RCC 7860 (cell line): ENCODE measurements around the gene VIPAS39.

Experiments used
- DNase-seq: peaks from one replicate; pipeline ENCODE4 v3.0.0-alpha.2; 2015; ENCODE audit warnings: low spot score
- FAIRE-seq: peaks from 2 replicates; lab custom pipeline; 2012; peaks lifted over from hg19 to GRCh38; lab: Jason Lieb, UNC

VIPAS39 gene

DNA sequence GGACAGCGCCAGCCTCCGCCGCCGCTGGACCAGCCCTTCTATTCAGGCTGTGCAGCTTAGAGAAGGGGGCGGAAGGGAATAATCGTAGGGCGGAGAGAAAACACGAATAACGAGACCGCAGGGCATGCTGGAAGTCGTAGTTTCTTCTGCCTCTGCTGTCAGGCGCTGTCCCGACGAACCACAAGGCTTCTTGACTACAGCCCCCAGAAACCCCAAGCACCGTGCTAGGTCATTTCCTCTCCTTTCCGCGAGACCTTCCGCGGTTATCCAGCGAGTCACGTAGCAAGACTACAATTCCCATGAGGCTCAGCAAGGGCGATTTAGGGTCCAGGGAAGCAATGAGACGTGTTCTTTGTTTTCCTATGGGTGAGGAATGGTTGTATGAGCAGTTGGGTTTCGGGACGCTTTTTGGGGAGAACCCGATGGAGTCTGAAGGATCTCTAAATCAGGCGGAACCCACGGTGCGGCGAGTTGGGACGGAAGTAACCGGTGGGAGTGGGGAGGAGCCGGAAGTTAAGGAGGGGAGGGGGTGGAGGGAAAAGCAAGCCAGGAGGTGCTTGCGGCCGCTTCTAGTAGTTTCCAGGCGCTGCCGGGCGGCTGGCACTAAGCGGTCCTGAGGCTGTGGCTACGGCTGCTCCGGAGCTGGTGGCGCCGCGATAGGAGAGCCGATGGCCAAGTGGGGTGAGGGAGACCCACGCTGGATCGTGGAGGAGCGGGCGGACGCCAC, at the start of gene VIPAS39, which contains the start of gene AHSA1:
Gene VIPAS39 (minus strand): TSS at position 80 of the 727 bp plus-strand sequence. CDS start 3,499 bp downstream, outside the sequence.
Gene AHSA1 (plus strand): TSS at position 572 of the 727 bp plus-strand sequence. CDS start 97 bp downstream, at position 669.
- peak; percentile 90 for DNase-seq
- FAIRE-seq: peak; percentile 65

DNA sequence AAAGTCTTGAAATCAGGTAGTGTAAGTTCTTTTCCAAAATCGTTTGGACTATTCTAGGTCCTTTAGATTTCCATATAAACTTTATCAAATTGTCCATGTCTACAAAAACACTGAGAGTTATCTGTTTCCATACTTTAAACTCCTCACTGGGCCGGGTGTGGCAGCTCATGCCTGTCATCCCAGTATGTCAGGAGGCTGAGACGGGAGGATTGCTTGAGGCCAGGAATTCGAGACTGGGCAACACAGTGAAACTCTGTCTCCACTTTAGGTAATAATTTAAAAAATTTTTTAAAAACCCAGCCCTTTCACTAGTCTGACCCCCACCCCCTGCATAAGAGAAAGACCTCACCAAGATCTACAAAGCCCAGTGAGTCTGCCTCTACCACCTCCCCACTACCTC, 47.6 kb upstream of the VIPAS39 start:
- FAIRE-seq (no peak), DNase-seq (no peak)

DNA sequence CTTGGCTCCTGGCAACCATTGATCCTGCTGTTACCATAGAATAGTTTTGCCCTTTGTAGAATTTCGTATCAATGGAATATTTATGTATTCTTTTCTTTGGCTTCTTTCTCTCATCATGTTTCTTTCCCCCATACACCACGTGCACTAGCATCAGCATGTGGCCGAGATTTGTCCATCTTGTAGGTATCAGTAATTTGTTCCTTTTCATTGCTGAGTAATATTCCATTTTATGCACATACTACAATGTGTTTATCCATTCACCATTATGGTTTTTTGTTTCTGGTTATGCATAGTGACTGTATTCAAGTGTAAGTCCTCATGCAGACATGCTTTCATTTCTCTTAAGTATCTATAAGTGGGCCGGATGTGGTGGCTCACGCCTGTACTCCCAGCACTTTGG, 45.7 kb upstream of the VIPAS39 start:
- FAIRE-seq (no peak), DNase-seq (no peak)

DNA sequence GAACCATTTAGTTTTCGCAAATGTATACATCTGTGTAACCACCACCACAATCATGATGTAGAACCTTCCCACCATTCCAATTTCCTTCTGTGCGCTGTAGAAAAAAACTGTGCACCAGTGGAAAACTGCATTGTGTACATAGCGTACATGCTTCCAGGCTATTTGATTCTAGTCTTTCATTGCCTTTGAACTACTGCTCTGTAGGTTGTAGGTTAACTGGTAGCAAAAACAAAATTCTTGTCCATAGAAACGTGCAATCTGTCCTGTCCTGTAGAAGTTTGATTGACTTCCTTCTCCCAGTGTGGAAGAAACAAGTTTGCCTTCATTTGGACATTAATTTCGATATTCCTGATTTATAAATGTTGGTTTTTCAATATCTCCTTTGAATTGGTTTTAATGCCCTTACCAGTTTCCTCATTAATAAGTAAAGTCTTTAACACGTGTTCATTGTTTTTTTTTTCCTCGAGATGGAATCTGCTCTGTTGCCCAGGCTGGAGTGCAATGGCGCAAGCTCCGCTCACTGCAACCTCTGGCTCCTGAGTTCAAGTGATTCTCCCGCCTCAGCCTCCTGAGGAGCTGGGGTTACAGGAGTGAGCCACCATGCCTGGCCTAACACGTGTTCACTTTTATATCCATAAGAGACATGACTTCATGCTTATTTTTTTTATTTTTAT, 44.8 kb upstream of the VIPAS39 start:
- FAIRE-seq: no peak
- DNase-seq: no peak

DNA sequence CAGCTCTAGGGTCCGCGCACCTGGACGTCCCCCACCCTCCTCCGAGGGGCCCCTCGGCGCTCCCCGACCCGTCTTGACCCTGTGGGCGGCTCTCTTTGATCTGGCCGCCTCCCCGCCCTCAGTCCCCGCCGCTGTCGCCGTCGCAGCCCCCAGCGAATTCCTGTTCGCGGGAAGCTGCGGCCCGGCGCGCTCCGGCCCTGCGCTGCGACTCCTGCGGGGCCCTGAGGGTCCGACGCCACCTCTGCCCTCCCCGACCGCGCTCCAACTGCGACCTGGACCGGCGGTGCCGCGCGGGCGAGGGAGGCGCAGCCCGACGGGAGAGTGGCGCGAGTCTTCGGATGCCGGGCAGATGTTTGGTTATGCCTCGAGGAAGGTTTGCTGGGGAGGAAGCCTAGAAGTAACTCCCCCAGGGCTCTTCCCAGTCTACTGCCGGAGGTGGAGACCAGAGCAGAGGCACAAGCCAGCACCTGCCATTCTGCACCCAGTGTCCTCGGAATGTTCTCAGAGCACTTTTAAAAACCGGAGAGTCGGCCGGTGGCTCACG, 41.7 kb upstream of the VIPAS39 start:
- FAIRE-seq (no peak), DNase-seq (no peak)

DNA sequence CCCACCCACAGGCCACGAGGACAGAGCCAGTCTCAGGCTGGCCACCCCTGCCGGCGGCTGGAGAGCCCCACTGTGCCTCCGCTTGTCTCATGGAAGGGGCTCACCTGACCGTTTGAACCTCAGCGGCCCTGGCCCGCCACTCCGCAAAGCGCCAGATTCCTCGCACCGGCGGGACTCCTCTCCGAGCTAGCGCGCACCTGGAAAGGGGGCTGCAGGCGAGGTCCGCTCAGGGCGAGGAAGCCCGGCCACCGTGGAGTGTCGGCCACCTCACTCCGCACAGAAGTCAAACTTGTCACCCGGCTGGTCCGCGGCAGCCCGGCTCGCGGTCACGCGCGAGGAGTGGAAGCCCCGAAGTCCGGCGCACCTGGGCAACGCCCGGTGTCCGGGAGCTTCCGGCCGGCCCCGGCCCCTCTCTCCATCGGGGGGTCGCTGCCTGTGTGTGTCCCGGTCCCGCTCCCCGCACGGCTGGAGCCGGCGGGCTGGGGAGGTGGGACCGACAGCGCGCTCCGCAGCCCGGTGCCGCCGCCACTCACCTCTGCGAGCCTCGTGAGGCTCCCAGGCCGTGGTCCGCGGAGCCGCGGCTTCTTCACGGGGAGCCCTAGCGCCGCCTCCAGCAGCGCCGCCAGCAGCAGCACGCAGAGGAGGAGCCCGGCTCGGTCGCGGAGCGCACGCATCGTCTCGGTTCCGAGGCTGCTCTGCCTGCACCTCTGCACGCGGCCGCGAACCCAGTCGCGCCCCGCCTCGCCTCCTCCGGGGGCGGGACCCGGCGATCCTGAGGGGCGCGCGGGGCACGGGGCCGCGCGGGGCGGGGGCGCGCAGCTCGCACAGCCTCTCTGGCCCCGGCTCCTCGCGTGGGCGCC, 40.9 kb upstream of the VIPAS39 start, which contains the start of gene ISM2:
Gene ISM2 (minus strand): TSS at position 697 of the 860 bp plus-strand sequence. CDS start 23 bp downstream, at position 674.
- DNase-seq (no peak), FAIRE-seq (no peak)

DNA sequence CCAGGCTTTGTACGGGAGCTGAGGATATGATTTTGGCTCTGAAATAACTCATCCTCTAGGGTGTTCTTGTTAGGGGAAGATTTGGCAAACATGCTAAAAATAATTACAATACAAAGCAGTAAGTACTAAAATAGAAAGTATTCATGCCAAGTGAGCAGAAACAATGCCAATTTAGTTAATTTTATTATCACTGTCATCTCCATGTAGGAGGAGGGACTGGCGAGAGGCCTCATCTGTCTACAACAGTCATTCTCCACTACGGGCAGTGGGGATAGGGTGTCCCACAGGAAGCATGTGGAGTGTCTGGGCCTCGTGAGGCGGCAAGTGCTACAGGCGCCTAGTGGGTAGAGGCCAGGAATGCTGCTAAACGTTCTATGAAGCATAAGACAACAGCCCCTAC, 37.9 kb upstream of the VIPAS39 start:
- DNase-seq (no peak), FAIRE-seq (no peak)

DNA sequence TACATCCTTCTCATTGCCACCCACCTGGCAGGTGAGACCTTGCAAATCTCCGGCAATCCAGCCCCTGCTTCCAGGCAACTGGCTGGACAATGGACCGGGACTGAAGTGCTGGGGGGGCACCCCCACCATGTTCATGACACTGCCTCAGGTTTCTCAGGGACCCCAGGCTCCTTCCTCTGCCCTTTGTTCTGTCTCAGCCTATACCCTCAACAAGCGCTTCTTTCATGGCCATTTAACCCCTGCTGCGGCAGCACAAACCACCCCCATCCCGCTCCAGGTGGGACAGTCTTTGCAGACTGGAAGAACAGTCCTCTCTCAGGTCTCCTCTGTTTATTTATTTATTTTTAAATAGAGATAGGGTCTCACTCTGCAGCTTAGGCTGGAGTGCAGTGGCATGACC, 33.7 kb upstream of the VIPAS39 start:
- no peak for FAIRE-seq
- DNase-seq: no peak

DNA sequence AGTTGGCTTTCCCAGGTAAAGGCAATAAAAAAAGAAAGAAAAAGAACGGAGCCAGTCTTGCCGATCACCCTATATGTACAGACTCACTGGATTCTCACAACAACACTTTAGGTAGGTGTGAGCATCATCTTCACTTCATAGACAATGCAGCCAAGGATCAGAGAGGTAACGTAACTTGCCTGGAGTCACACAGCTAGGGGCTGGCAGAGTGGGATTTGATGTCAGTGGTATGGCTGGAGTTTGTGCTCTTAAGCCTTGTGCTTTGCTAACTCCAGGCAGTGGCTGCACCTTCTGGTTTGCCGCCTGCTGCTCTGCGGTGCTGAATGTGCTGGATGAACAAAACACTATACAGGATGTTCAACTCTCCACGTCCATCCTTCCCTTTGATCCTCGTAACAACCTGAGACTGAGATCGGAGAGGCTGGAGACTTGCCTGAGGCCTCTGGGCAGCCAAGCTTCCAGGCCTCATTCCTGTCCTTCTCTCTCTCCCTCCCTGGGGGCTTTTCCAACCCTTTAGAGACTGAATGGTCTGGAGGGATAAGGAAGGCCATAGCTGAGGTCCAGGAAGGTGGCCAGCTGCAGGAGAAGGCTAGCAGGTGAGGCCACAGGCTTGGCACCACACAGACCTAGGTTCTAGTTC, 33.1 kb upstream of the VIPAS39 start:
- no peak for FAIRE-seq
- DNase-seq: no peak

DNA sequence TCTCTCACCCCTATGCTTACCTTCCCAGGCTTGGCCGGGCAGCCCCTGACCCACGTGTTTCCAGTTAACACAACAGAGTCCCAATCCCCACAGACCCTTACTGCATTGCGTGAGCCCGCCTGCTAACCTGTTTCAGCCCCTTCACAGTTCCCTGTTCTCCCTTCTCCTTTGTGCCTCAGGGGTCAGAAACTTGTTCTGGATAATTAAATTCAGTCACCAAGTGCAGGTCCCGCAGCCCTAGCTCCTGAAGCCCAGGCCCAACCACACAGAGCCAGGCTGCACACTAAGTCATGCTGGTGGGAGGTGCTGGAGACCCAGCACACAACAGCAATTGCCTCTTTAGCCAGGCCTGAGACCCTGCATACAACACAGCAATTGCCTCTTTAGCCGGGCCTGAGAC, 31.6 kb upstream of the VIPAS39 start:
- FAIRE-seq: no peak
- DNase-seq: no peak

DNA sequence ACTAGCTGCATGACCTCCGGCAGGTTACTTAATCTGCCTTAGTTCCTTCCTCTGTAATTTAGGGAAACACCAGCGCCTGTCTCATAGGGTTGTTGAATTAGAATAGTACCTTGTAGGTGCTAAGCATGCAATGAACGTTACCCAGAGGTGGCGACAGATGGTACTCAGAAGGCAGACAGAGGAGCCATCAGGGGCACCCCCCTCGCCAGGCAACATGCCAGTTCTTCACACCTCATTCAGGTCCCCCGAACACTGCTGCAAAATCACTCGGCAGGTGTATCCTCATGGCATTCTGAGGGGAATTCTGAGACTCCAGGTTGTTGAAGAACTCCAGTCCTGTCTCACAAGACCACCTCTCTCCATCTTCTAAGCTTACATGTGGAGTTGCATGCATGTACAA, 31.2 kb upstream of the VIPAS39 start:
- DNase-seq (no peak), FAIRE-seq (no peak)

DNA sequence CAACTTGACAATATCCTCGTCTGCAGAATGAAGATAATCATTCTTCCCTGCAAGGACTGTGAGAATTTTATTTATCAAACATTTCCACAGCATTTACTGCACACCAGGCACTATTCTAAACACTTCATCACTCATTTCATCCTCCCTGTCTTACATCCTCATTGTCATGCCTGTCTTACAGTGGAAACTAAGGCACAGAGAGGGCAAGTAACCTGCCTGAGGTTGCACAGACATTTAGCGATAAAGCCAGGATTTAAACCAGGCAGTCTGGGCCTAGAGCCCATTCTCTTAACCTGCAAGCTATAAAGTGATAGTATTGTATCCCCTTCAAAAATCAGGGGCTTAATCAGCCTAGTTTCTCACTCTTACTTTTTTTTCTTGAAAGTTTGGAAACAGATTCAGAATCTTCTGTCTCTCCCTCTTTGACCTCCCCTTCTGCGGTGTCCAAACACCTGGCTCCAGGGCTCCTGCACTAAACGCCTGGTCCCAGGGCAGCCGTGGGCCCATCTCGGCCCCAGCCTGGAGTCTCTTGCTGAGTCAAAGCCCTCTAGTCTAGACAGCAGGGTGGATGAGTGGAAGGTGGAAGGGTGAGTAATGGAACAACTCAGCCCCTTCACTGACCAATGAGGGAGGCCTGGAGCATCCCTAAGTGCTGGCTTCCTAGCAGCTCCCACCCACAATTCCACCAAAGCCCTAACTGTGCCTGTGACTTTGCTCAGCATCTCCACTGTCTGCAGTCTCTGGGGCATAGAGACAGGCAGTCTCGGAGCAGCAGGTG, 28.7 kb upstream of the VIPAS39 start:
- peak; percentile 46 for DNase-seq
- peak; percentile 12 for FAIRE-seq

DNA sequence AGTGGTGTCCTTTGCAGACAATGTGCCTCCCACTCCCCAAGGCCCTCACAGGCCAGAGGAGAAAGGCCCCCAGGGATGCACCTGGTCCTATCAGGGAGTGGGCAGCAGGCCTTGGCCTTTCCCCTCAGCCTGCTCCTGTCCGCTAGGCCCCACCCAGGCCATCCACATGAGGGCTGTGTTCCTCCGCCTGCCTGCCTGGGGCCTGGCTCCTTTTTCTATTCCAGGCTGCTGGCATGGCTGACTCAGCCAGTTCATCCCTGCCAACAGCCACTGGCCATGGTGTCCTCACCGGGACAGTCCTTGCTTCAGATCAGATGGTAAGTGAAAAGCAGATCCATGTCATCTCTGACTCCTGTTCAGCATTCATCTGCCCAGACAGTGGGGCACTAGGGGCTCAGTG, 27.9 kb upstream of the VIPAS39 start:
- no peak for FAIRE-seq
- no peak for DNase-seq

DNA sequence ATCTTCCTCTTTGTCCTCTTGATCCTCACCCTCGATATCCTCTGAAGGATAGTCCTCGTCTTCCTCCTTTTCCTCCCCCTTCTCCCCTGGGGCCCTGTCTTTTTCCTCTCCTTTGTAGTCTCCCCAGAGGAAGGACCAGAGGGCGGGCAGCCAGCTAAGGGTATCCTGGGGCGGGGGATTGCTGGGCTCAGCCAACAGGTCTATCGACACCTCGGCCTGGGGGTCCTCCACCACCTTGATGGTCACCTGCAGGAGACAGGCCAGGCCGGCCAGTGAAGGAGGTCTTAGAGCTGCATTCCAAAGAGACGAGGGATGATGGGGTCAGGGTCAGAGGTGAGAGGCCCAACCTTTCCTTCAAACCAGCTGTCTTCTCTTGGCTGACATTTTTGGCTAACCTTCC, 25.0 kb upstream of the VIPAS39 start:
- FAIRE-seq: no peak

DNA sequence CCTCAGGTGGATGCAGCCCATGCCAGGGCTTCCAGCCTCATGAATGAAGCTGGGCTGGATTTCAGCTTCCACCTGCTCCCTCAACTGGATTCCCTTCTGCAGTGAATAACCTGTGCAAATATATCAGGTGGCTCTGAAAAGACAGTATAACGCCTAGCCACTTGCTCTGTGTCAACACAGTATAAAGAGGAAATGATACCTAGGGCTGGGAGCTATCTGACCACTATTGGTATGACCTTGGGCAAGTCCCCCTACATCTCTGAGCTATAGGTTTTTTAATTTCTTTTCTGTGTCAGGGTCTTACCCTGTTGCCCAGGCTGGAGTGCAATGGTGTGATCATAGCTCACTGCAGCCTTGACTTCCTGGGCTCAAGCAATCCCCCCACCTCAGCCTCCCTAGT, 21.4 kb upstream of the VIPAS39 start:
- DNase-seq (no peak), FAIRE-seq (no peak)

More for the DNA sequence above, 25.0 kb upstream of the VIPAS39 start:
- no peak for DNase-seq

DNA sequence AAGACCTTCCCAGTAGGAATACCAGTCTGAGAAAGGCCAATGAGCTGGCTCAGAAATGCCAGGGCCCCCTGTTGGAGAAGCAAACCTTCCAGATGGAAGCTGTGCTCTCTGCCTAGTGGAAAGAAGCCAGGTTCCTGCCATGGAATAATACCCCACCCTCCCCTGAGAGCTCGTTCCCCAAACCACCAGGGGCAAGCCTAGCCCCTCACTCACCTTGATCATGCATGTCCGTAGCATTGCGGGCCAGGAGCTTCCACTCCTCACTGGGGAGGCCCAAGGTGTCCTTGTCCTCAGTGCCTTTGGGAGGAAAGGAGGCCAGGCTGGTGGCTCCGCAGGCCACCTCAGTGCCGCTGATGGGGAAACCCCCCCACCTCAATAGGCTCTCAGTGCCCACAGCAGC, 20.6 kb upstream of the VIPAS39 start:
- FAIRE-seq (no peak), DNase-seq (no peak)

DNA sequence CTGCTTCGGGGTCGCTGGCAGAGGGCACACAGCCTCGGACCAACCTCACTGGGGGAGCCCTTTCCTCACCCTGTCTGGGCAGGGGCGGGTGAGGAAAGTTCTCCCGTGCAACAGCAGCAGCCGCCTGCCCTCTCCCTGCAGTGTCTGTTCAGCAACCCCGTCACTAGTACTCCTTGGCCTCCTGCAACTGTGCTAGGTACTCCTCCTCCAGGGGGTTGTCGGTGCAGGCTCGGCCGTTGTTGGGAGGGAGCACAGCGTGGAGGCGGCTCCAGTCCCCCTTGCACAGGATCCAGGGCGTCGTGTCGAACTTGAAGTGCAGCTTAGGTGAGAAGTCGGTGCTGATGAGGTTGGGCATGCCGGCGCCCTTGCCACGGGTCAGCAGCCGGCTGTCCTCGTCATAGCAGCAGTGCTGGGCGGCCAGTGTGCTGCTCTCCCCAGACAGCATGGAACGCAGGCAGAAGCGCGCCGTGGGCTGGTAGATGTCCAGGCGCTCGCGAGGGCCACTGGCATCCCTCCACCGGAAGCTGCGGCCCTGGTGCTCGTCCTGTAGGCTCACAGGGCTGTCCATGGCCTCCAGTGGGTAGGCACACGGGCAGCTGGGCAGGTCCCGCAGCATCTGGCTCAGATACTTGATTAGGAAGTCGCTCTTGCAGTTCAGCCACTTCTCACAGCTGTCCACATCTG, 18.2 kb upstream of the VIPAS39 start:
- DNase-seq: no peak
- FAIRE-seq: no peak

DNA sequence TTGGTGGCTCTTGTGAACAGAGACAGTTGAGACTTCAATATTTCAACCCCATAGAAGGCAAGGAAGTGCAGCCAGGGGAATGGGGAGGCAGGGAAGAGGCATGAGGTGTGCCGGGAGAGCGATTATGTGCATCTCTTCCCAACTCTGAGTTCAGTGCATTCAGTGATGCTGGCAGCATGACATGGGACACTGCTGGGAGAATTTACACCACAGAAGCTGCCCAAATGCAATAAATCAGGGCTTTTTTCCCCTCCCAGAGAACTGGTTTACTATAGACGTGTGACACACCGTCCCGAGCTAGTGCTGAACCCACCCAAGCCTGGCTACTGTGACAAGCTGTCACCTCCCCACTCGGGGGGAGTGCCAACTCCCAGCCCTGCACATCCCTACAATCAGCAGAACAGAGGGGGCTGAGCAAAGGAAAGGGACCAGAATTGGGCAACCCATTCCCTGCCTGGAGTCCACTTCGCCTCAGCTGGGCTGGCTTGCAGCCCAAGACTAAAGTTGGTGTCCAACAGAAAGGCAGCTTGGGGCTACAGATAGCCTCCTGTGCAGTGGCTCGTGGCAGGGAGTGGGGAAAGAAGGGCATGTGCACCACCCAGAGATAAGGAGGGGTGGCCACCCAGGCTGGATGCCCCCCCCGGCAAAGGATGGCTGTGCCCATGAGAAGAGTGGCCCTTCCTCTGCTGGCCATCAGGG, 17.2 kb upstream of the VIPAS39 start:
- FAIRE-seq: no peak

DNA sequence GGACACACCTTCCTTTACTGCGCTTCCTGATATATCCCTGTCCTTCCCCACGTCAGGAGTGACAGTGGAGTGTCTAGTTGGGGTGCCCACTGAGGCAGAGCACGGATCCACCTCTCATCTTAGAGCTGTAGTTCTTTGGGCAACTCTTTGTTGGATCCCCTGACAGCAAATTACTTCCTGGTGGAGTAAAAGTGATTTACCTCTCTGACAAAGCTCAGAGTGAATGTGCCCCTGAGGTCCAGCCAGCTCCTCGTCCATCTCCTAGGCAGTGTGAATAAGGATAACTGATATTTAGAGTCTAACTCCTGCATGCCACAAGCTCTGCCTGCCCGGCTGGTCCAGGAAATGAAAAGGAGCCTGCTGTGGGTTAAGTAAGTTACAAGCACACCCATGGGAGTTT, 16.5 kb upstream of the VIPAS39 start:
- FAIRE-seq: no peak
- DNase-seq: no peak

More for the DNA sequence above, 17.2 kb upstream of the VIPAS39 start:
- no peak for DNase-seq
